Fibroblast of mammary gland (primary cell): ENCODE results near the gene RBM42.
"Not testable (repeated sequence)": the region's sequence is repeated elsewhere in the genome, so short reads cannot be mapped to it uniquely, and the experiment has no call there.

Experiments
- DNase-seq: peaks from one replicate; pipeline ENCODE4 v3.0.0-alpha.2; 2010; ENCODE audit warnings: low read depth
- H3K4me3 ChIP-seq: 2 replicates; pipeline ENCODE4 v1.5.1; 2011; ENCODE audit warnings: low read depth, mild to moderate bottlenecking, low read length, moderate library complexity; ENCODE audit not compliant: control insufficient read depth
- CTCF ChIP-seq: conservative IDR thresholded peaks from 2 replicates; pipeline ENCODE4 v1.5.1; 2011; ENCODE audit warnings: low read depth, low read length, inconsistent platforms; ENCODE audit not compliant: control insufficient read depth, insufficient read depth

The RBM42 gene

GRCh38 chr19:35628565-35629331 lies at the start of gene RBM42:
Gene RBM42 (plus strand): TSS chr19:35629036. CDS start chr19:35629154, 118 bp downstream.
- DNase-seq, result peak; percentile 99
- peak within 1 kb of the TSS; percentile 82 for H3K4me3 ChIP-seq
- no peak for TF ChIP-seq CTCF

- TF ChIP-seq CTCF, result no peak
- DNase-seq, result no peak
- H3K4me3 ChIP-seq, result no peak overlapping the region
Measured at GRCh38 chr19:35582760-35583159, 46.1 kb upstream of the RBM42 start.

- DNase-seq, result peak; percentile 7
- H3K4me3 ChIP-seq, result no peak within 1 kb of the TSS
- TF ChIP-seq CTCF, result no peak
Measured at GRCh38 chr19:35585848-35586247, 43.0 kb upstream of the RBM42 start, which contains the start of gene PMIS2. Gene PMIS2 (plus strand): TSS chr19:35586173. CDS start chr19:35586260, 87 bp downstream.

- no peak overlapping the region for H3K4me3 ChIP-seq
- DNase-seq, result no peak
- no peak for TF ChIP-seq CTCF
Measured at GRCh38 chr19:35587321-35587720, 41.5 kb upstream of the RBM42 start.

- TF ChIP-seq CTCF, result no peak
- no peak for DNase-seq
- H3K4me3 ChIP-seq, result no peak overlapping the region
Measured at GRCh38 chr19:35590875-35591274, 38.0 kb upstream of the RBM42 start.

GRCh38 chr19:35592226-35592625 lies 36.6 kb upstream of the RBM42 start:
- DNase-seq, result peak; percentile 57
- no peak overlapping the region for H3K4me3 ChIP-seq
- TF ChIP-seq CTCF, result peak; percentile 62

- H3K4me3 ChIP-seq, DNase-seq: not testable (repeated sequence)
Measured at GRCh38 chr19:35595026-35595425, 33.8 kb upstream of the RBM42 start.
